ENCODE measurements around the gene BCKDK.
"Not testable (repeated sequence)": the region's sequence is repeated elsewhere in the genome, so short reads cannot be mapped to it uniquely, and the experiment has no call there.

The BCKDK gene

GRCh38 chr16:31127182-31127581 is 19.0 kb downstream of the BCKDK start:
- DNase-seq (ENCODE audit: low read depth), result no peak

- no peak for DNase-seq (ENCODE audit: low read depth)
These were observed 20.8 kb downstream of the BCKDK start for GRCh38 chr16:31128711-31129567.

- no peak for DNase-seq (ENCODE audit: low read depth)
These were observed 21.6 kb downstream of the BCKDK start for GRCh38 chr16:31129568-31130335.

DNA sequence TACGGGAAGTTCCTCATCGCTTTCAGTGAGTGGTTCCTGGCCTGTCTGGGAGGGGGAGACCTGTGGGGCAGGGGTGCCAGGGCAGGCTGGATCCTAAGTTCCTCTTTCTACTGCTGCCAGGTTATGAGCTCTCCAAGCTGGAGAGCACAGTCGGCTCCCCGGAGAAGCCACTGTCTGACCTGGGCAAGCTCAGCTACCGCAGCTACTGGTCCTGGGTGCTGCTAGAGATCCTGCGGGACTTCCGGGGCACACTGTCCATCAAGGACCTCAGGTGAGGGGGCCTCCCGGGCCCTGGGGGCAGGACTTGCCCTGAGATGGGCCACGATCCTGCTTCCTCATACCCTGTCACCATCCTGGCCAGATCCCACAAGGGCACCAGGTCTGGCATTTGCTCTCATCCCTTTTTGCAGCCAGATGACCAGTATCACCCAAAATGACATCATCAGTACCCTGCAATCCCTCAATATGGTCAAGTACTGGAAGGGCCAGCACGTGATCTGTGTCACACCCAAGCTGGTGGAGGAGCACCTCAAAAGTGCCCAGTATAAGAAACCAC is 22.2 kb downstream of the BCKDK start:
- DNase-seq (ENCODE audit: low read depth), result no peak

DNA sequence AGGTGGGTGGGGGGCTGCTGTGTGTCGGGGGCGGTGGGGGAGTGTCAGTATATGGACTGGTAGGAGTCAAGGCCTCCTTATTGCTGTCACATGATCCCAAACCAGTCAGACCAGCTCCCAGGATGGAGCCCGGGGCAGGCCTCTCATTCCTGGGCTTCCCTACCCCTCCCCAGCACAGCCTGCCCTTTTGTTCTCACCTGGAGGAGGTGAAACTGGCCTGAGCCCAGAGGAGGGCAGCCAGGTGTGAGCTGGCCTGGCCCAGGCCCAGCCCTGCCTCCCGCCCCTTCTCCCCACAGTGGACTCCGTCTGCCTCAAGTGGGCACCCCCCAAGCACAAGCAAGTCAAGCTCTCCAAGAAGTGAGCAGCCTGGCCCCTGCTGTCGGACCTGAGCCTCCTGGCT is 22.7 kb downstream of the BCKDK start:
- no peak for DNase-seq (ENCODE audit: low read depth)

DNA sequence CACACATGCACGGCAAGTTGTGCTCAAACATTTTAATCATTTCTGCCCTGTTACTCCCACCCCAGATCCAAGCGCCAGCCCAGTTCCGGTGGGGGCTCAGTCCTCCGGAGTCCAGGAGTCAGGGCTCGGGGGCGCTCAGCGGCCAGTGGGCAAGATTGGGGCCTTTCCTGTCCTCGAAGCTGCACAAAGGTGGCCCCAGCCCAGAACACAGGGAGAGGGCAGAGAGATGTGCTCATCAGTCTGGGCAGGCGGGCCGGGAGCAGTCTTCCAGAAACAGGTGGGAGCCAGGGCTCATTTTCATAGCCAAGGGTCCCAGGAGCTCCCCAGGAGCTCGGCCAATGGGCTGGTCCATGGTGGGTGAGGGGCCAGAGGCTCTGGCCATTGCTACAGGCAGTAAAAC is 23.2 kb downstream of the BCKDK start:
- DNase-seq (ENCODE audit: low read depth), result no peak

DNA sequence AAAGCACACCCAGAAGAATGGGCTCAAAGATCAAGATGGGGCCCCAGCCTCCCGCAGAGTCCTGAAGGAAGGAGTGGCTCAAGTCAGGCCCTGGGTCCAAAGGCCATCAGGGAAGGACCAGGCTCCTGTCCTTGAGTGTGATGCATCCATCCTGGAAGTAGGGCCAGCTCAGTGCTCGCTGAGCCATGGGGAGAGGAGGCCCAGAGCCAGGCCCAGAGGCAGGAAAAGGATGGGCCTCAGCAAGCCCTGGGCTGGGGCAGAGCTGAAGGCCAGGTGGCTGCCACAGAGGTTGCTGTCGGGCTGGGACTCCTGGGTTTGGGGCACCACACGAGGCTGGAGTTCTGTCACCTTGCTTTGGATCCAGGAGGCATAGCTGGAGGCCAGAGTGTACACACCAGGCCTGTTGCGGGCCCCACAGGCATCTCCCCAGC is 23.7 kb downstream of the BCKDK start:
- no peak for DNase-seq (ENCODE audit: low read depth)

DNA sequence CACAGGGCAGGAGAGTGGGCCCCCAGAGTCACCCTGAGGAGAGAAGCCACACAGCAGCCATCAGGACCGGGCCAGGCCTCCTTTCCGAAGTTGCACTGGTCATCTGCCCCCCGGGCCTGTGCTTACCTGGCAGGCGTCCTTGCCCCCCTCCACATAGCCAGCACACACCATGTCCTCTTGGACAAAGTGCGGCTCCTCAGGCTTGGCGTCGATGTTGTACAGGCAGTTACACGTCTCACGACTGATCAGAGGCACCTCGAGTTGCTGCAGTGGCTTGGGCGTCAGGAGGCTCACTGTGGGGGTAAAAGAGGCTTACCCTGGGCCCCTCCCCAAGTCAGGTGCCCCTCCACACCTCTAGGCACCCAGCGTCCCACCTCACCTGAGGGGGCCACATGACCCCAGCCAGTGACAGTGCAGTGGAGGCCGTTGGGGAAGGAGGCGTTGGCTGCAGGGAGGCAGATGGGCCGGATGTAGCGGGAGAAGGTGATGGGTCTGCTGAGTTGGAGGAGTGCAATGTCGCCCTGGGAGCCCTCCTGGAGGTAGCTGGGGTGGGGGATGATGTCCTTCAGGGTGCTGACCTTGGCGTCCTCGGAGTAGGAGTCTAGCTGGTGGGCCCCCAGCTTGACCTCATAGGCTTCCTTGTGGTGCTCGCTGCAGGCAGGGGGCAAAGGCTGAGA is 24.3 kb downstream of the BCKDK start:
- no peak for DNase-seq (ENCODE audit: low read depth)

- DNase-seq (ENCODE audit: low read depth), result no peak
These were observed 24.9 kb downstream of the BCKDK start for GRCh38 chr16:31133046-31133501.

DNA sequence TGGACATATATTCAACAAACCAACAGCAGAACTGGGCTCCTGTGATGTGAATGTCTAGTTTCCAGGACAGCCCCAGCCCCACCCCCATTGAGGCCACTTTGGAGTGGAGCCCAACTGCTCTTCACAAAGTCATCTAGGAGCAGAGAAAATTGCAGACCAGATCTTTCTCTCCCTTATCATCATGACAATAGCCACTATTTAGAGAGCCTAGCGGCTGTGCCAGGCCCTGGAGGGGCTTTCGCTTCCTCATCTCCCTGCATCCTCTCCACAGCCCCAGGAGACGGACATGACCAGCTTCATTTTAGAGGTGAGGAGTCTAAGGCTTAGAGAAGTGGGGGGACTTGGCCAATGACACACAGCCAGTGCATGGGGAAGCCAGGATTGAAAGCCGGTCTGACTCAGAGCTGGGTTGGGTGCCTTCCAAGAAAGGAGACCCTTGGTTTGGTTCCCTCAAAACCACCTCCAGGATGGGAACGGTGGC is 25.9 kb downstream of the BCKDK start:
- no peak for DNase-seq (ENCODE audit: low read depth)

DNA sequence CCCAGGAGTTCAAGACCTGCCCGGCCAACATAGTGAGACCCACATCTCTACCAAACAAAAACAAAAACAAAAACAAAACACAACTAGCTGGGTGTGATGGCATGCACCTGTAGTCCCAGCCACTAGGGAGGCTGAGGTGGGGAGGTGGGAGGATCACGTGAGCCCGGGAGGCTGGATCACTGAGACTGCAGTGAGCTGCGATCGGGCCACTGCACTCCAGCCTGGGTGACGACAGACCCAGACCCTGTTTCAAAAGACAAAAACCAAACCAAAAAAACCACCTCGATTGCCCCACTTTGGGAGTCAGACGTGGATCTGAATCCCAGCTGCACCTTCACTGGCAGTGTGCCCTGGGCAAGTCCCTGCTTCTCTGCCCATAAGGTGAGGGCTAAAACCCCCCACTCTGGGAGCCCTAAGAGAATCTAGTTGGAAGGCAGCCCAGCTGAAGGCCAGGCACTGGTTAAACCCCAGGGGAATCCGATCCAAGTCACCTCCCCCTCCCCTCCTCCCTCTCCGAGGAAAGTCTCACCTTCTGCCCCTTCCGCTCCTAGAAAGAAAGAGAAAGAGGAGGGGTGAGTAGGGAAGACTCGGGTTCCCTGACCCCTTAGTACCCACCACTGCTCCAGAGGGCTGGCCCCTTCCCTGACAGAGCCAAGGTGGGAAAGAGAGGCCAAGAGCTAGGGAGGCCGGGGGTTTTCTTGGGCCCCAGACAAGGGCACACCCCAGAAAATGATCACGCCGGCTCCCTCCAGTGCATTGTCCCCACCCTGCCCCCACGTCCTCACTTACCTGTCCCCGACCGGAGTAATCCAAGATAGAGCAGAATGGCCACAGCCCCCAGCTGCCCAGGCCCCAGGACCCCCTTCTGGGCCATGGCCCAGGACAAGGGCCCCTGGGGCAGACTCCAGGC is 26.7 kb downstream of the BCKDK start:
- no peak for DNase-seq (ENCODE audit: low read depth)

- no peak for DNase-seq (ENCODE audit: low read depth)
These were observed 27.5 kb downstream of the BCKDK start, which contains the start of gene PRSS8 for GRCh38 chr16:31135535-31136286. Gene PRSS8, minus strand, starts transcription at chr16:31135727. Its CDS starts 229 bp downstream, at chr16:31135498.

DNA sequence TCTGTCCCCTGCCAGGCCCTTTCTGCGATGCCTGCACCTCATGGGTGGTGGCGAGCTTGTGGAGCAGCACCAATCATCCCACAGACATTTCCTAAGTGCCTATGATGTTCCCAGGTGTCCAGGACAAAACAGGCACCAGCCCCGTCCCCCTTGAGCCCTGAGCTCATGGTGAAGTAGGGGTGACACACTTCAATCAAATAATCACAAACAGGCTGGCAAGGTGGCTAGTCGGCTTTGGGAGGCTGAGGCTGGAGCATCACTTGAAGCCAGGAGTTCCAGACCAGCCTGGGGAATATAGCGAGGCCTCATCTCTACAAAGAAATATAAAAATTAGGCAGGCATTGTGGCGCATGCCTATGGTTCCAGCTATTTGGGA is 28.1 kb downstream of the BCKDK start:
- no peak for DNase-seq (ENCODE audit: low read depth)

DNA sequence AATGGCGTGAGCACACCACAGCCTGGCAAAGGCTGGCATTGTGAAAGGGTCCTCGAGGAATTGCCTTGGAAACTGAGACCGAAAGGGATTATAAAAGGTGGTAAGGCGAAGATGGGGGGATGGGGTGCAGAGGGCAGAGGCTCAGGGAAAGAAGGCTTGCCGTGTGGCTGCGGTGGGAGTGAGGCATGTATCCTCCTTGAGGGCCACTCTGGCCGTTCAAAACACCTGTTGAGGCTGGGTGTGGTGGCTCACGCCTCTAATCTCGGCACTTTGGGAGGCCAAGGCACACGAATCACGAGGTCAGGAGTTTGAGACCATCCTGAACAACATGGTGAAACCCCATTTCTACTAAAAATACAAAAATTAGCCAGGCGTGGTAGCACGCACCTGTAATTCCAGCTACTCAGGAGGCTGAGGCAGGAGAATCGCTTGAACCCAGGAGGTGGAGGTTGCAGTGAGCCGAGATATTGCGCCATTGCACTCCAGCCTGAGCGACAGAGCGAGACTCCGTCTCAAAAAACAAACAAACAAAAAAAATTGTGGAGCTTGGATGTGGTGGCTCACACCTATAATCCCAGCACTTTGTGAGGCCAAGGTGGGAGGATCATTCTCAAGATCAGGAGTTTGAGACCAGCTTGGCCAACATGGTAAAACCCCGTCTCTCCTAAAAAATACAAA is 28.8 kb downstream of the BCKDK start:
- not testable (repeated sequence) for DNase-seq (ENCODE audit: low read depth)

DNA sequence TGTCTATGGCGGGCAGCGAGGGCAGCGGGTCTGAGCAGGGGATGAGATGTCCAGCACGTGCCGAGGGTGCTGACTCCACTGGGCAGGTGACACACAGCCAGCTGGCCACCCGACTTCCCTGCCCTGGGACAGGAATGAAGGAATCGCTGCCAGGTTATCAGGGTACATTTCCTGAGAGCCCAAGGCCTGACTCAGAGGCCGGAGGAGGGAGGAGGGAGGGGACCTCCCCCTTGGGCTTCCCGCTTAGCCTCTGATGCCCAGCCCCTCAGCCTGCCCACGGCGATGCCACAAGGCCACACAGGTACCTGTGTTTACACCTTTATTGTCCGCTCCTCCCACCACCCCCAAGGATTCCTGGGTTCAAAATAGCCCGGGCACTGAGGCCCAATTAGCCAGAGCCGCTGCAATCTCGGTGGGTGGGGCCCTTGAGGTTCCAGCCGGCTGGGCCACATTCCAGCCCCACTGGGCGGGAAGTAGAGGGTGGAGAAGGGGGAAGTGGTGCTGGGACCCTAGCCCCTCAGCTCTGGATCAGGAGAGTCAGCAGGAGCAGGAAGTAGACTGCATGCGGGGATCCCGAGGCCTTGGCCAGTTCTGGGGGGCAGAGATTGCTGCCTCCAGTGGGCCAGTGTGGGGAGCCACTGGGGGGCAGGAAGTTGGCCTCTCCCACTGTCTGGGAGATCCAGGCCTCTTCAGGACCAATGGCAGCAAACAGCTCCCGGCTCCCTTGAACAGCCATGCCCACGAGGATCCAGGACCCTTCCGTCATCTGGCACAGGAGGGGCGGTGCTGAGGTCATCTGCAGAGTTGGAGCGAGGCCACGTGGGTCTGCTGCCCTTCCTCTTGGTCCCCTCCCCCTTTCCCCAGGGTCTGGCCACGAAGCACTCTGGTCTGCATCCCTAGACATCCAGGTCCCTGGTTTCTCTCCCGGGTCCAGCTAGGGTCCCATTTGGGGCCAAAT is 30.7 kb downstream of the BCKDK start:
- no peak for DNase-seq (ENCODE audit: low read depth)

- not testable (repeated sequence) for DNase-seq (ENCODE audit: low read depth)
These were observed 32.9 kb downstream of the BCKDK start for GRCh38 chr16:31141071-31141469.

GRCh38 chr16:31141489-31142108 is 33.4 kb downstream of the BCKDK start:
- no peak for DNase-seq (ENCODE audit: low read depth)

Measured in stimulated activated CD8-positive, alpha-beta memory T cell treated with anti-CD3 and anti-CD28 coated beads, Interleukin-7, amount 100 ng/mL, for 24 hours (primary cell).